RPMI7951 (cell line): ENCODE results near the gene FHOD1. TPM values are rescaled to one million over a fixed set of nuclear protein-coding genes. Genes with fewer than 3 reads are reported as not detected.

Experiments used
- DNase-seq: peaks from one replicate; pipeline ENCODE4 v3.0.0-alpha.2; 2012; ENCODE audit warnings: low read depth
- total RNA-seq: library from RNA; depleted of rRNA; stranded (reverse); fragments of >200 nt; shearing (Covaris generic); gene quantifications from 2 replicates; pipeline ENCODE4 v1.2.3, GENCODE V29; 2014

FHOD1 gene
- total RNA-seq, 1 experiment from 2014 or later: 33.6 TPM

GRCh38 chr16:67250045-67250327 lies 2.7 kb upstream of the FHOD1 start:
- DNase-seq: no peak

- DNase-seq: no peak
These were observed 2.1 kb upstream of the FHOD1 start for GRCh38 chr16:67249178-67250044.

GRCh38 chr16:67248401-67249177 lies 1.3 kb upstream of the FHOD1 start, which contains the start of gene SLC9A5:
Gene SLC9A5 (plus strand): TSS chr16:67248979. CDS start chr16:67249015, 36 bp downstream.
- peak; percentile 29 for DNase-seq

- peak; percentile 39 for DNase-seq
These were observed 756 bp upstream of the FHOD1 start for GRCh38 chr16:67248073-67248400.

- no peak for DNase-seq
These were observed 507 bp downstream of the FHOD1 start for GRCh38 chr16:67246756-67247191.

GRCh38 chr16:67246081-67246755 lies 1.1 kb downstream of the FHOD1 start:
- DNase-seq: peak; percentile 96

GRCh38 chr16:67245674-67246080 lies 1.6 kb downstream of the FHOD1 start:
- DNase-seq: no peak

GRCh38 chr16:67245186-67245585 lies 2.1 kb downstream of the FHOD1 start:
- no peak for DNase-seq

GRCh38 chr16:67244387-67245185 lies 2.7 kb downstream of the FHOD1 start:
- DNase-seq: peak; percentile 99

GRCh38 chr16:67243481-67243880 lies 3.8 kb downstream of the FHOD1 start:
- DNase-seq: peak; percentile 54

GRCh38 chr16:67242138-67242730 lies 5.0 kb downstream of the FHOD1 start:
- no peak for DNase-seq

GRCh38 chr16:67241008-67241900 lies 6.0 kb downstream of the FHOD1 start:
- DNase-seq: peak; percentile 98

GRCh38 chr16:67240506-67240905 lies 6.8 kb downstream of the FHOD1 start:
- DNase-seq: peak; percentile 59

GRCh38 chr16:67238806-67239470 lies 8.3 kb downstream of the FHOD1 start:
- no peak for DNase-seq

- no peak for DNase-seq
These were observed 9.1 kb downstream of the FHOD1 start for GRCh38 chr16:67238278-67238575.

GRCh38 chr16:67237396-67238277 lies 9.6 kb downstream of the FHOD1 start:
- DNase-seq: no peak

GRCh38 chr16:67236563-67237395 lies 10.5 kb downstream of the FHOD1 start:
- DNase-seq: peak; percentile 44
